Loucy (cell line): Measurements from ENCODE around the gene TNFAIP8.

Experiments used
- H2AFZ ChIP-seq: fragments of 200-600 bp; sonication (generic); 2 replicates; pipeline ENCODE4 v1.6.0; 2016; ENCODE audit warnings: antibody characterized with exemption, mild to moderate bottlenecking, low read length, moderate library complexity
- H3F3A ChIP-seq: fragments of 200-600 bp; 2 replicates; pipeline ENCODE4 v1.6.0; 2016; ENCODE audit warnings: antibody characterized with exemption, low read depth, mild to moderate bottlenecking
- H3K27me3 ChIP-seq: fragments of 200-600 bp; sonication (generic); 2 replicates; pipeline ENCODE4 v1.6.1; 2014; ENCODE audit warnings: low read length, mild to moderate bottlenecking; ENCODE audit not compliant: insufficient read depth, poor library complexity, severe bottlenecking
- H3K36me3 ChIP-seq: fragments of 200-600 bp; sonication (generic); 2 replicates; pipeline ENCODE4 v1.6.1; 2016; ENCODE audit warnings: low read length; ENCODE audit not compliant: insufficient read depth
- H3K4me1 ChIP-seq: fragments of 200-600 bp; sonication (generic); 2 replicates; pipeline ENCODE4 v1.5.1; 2014; ENCODE audit warnings: low read length, mild to moderate bottlenecking; ENCODE audit not compliant: insufficient read depth, poor library complexity, severe bottlenecking
- H3K4me2 ChIP-seq: fragments of 200-600 bp; sonication (generic); 2 replicates; pipeline ENCODE4 v1.6.0; 2014; ENCODE audit warnings: antibody characterized with exemption, low read length, low read depth, mild to moderate bottlenecking; ENCODE audit not compliant: poor library complexity, severe bottlenecking
- H3K4me3 ChIP-seq: fragments of 200-600 bp; sonication (generic); 2 replicates; pipeline ENCODE4 v1.5.1; 2014; ENCODE audit warnings: low read length, mild to moderate bottlenecking, mixed read lengths; ENCODE audit not compliant: poor library complexity, severe bottlenecking
- H3K79me2 ChIP-seq: fragments of 200-600 bp; sonication (generic); 2 replicates; pipeline ENCODE4 v1.6.1; 2014; ENCODE audit warnings: low read length; ENCODE audit not compliant: insufficient read depth
- H3K9ac ChIP-seq: fragments of 200-600 bp; sonication (generic); 2 replicates; pipeline ENCODE4 v1.6.0; 2014; ENCODE audit warnings: mild to moderate bottlenecking, low read depth, low read length, moderate library complexity; ENCODE audit not compliant: poor library complexity, severe bottlenecking
- H3K9me2 ChIP-seq: fragments of 200-600 bp; sonication (generic); replicated peaks from 2 replicates; pipeline ENCODE4 v1.6.1; 2016; ENCODE audit warnings: low read depth, low read length, mixed read lengths
- H3K9me3 ChIP-seq: fragments of 200-600 bp; sonication (generic); 2 replicates; pipeline ENCODE4 v1.6.1; 2014; ENCODE audit warnings: mild to moderate bottlenecking, antibody characterized with exemption, low read length, low read depth; ENCODE audit not compliant: insufficient read depth
- H4K20me1 ChIP-seq: fragments of 200-600 bp; sonication (generic); 2 replicates; pipeline ENCODE4 v1.6.0; 2014; ENCODE audit warnings: antibody characterized with exemption, low read length, mild to moderate bottlenecking; ENCODE audit not compliant: insufficient read depth, poor library complexity, severe bottlenecking
- CTCF ChIP-seq: fragments of 200-600 bp; sonication (generic); conservative IDR thresholded peaks from 2 replicates; pipeline ENCODE4 v1.5.1; 2014; ENCODE audit warnings: mild to moderate bottlenecking, antibody characterized with exemption, low read length
- EZH2phosphoT487 ChIP-seq: fragments of 200-600 bp; IDR thresholded peaks from 2 replicates; pipeline ENCODE4 v1.6.1; 2018; ENCODE audit warnings: antibody characterized with exemption, mild to moderate bottlenecking, moderate library complexity, borderline replicate concordance

The TNFAIP8 gene

GRCh38 chr5:119313658-119314605 is 41.9 kb upstream of the TNFAIP8 start:
- no peak for TF ChIP-seq CTCF
- no peak for TF ChIP-seq EZH2phosphoT487
- no peak overlapping the region for H2AFZ ChIP-seq
- peak overlapping the region; percentile 50 for H3K9ac ChIP-seq
- peak overlapping the region; percentile 59 for H3K4me2 ChIP-seq
- H3K36me3 ChIP-seq: no peaks in the 10 kb centered on the region
- H3K4me1 ChIP-seq: peaks cover 77% of the 10 kb centered on the region
- H3K79me2 ChIP-seq: peaks cover 82% of the 10 kb centered on the region
- H4K20me1 ChIP-seq: no peaks in the 10 kb centered on the region
- peak overlapping the region; percentile 16 for H3K4me3 ChIP-seq
- no peaks in the 10 kb centered on the region for H3K9me3 ChIP-seq
- H3F3A ChIP-seq: peaks cover 8% of the 10 kb centered on the region
- no peaks in the 10 kb centered on the region for H3K9me2 ChIP-seq
- H3K27me3 ChIP-seq: no peaks in the 10 kb centered on the region

DNA sequence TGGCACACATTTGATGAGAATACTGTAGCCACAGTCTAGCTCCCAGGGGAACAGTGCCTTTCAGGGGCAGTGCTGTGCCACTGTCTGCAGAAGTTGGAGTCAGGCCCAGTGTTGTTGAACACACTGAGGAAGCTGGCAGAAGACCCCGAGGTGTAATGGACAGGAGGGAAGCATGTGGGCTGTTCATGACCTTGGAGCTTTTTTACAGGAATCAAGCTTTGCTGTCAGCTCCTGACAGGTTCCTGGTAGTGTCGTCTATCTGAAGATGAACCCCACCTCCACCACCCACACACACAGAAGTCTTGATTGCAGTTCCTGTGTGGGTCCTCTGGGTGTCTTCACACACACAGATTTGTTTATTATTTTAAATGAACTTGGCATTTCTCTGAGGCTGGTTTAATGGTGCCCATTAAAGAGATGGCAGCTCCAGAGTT is 40.3 kb upstream of the TNFAIP8 start:
- Histone ChIP-seq H3K36me3 (no peaks in the 10 kb centered on the region), H3K4me3 (no peak overlapping the region), H3K9ac (peak overlapping the region; percentile 38), H3K27me3 (no peaks in the 10 kb centered on the region), H3F3A (no peaks in the 10 kb centered on the region), H3K79me2 (peaks cover 88% of the 10 kb centered on the region), H3K9me3 (no peaks in the 10 kb centered on the region), H3K9me2 (no peaks in the 10 kb centered on the region), H3K4me1 (peaks cover 76% of the 10 kb centered on the region), H3K4me2 (peak overlapping the region; percentile 37), H2AFZ (no peak overlapping the region), H4K20me1 (no peaks in the 10 kb centered on the region)
- TF ChIP-seq EZH2phosphoT487: no peak
- TF ChIP-seq CTCF: peak; percentile 51

- Histone ChIP-seq H3K9ac (peak overlapping the region; percentile 38), H3K79me2 (peaks cover 88% of the 10 kb centered on the region), H3K4me1 (peaks cover 70% of the 10 kb centered on the region)
Observed at GRCh38 chr5:119316086-119316485, 39.7 kb upstream of the TNFAIP8 start.

More at GRCh38 chr5:119316086-119316485, 39.7 kb upstream of the TNFAIP8 start:
- Histone ChIP-seq H2AFZ (no peak overlapping the region), H3K27me3 (no peaks in the 10 kb centered on the region), H4K20me1 (no peaks in the 10 kb centered on the region), H3K9me2 (no peaks in the 10 kb centered on the region), H3F3A (no peaks in the 10 kb centered on the region), H3K36me3 (no peaks in the 10 kb centered on the region), H3K9me3 (no peaks in the 10 kb centered on the region), H3K4me3 (no peak overlapping the region), H3K4me2 (peak overlapping the region; percentile 37)
- no peak for TF ChIP-seq EZH2phosphoT487
- no peak for TF ChIP-seq CTCF
